Measurements from ENCODE around the gene RAB40C. TPM values are rescaled to one million over a fixed set of nuclear protein-coding genes. Genes with fewer than 3 reads are reported as not detected.
A peak's percentile ranks its signal among the peaks of the same experiment; 100 is the strongest.

Gene RAB40C
- total and polyA plus RNA-seq, 9 of the 15 experiments (the other 6 are each of a cell fraction or from before 2014, with no cell fraction given) = 0.17 to 23.4 (median 8.7) TPM

GRCh38 chr16:578870-579405 is 10.9 kb upstream of the RAB40C start (continued):
- TF ChIP-seq ZNF592 (IDR thresholded peaks at IDR 0.05) = peak; percentile 79
- no peak for TF ChIP-seq POLR3G (IDR thresholded peaks at IDR 0.05; ENCODE audit: extremely low read depth, insufficient read length, insufficient replicate concordance)
- no peak for TF ChIP-seq ZNF384 (IDR thresholded peaks at IDR 0.05; ENCODE audit: low read depth, low read length)
- TF ChIP-seq TCF15 (CRISPR knock-in tag; IDR thresholded peaks at IDR 0.05) = no peak
- no peak for TF ChIP-seq ZFP30 (CRISPR knock-in tag; IDR thresholded peaks at IDR 0.05; ENCODE audit: borderline replicate concordance)
- TF ChIP-seq, protein P1, sequence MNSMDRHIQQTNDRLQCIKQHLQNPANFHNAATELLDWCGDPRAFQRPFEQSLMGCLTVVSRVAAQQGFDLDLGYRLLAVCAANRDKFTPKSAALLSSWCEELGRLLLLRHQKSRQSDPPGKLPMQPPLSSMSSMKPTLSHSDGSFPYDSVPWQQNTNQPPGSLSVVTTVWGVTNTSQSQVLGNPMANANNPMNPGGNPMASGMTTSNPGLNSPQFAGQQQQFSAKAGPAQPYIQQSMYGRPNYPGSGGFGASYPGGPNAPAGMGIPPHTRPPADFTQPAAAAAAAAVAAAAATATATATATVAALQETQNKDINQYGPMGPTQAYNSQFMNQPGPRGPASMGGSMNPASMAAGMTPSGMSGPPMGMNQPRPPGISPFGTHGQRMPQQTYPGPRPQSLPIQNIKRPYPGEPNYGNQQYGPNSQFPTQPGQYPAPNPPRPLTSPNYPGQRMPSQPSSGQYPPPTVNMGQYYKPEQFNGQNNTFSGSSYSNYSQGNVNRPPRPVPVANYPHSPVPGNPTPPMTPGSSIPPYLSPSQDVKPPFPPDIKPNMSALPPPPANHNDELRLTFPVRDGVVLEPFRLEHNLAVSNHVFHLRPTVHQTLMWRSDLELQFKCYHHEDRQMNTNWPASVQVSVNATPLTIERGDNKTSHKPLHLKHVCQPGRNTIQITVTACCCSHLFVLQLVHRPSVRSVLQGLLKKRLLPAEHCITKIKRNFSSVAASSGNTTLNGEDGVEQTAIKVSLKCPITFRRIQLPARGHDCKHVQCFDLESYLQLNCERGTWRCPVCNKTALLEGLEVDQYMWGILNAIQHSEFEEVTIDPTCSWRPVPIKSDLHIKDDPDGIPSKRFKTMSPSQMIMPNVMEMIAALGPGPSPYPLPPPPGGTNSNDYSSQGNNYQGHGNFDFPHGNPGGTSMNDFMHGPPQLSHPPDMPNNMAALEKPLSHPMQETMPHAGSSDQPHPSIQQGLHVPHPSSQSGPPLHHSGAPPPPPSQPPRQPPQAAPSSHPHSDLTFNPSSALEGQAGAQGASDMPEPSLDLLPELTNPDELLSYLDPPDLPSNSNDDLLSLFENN (IDR thresholded peaks at IDR 0.05; ENCODE audit: low read depth in 2 of 2, low read length in 2 of 2) = no peak
- no peak for TF ChIP-seq SLC30A9 (CRISPR knock-in tag; IDR thresholded peaks at IDR 0.05)
- no peak for TF ChIP-seq ESRRB (CRISPR knock-in tag; IDR thresholded peaks at IDR 0.05; ENCODE audit: borderline replicate concordance)
- no peak for TF ChIP-seq MCM5 (IDR thresholded peaks at IDR 0.05; ENCODE audit: low read depth)
- TF ChIP-seq RBM14 (IDR thresholded peaks at IDR 0.05; ENCODE audit: borderline replicate concordance, insufficient read depth, low read depth, low read length) = no peak
- no peak for TF ChIP-seq KDM5B (IDR thresholded peaks at IDR 0.05; ENCODE audit: insufficient replicate concordance, low read depth, low read length)
- TF ChIP-seq ATF2 (CRISPR knock-in tag; IDR thresholded peaks at IDR 0.05) = no peak
- TF ChIP-seq KAT8 (IDR thresholded peaks at IDR 0.05; ENCODE audit: low read depth) = no peak
- TF ChIP-seq MCM3 (IDR thresholded peaks at IDR 0.05) = no peak
- TF ChIP-seq PTBP1 (IDR thresholded peaks at IDR 0.05; ENCODE audit: low read depth, low read length) = no peak
- TF ChIP-seq, protein P2, sequence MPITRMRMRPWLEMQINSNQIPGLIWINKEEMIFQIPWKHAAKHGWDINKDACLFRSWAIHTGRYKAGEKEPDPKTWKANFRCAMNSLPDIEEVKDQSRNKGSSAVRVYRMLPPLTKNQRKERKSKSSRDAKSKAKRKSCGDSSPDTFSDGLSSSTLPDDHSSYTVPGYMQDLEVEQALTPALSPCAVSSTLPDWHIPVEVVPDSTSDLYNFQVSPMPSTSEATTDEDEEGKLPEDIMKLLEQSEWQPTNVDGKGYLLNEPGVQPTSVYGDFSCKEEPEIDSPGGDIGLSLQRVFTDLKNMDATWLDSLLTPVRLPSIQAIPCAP (CRISPR knock-in tag; IDR thresholded peaks at IDR 0.05; ENCODE audit: borderline replicate concordance) = no peak
- no peak for TF ChIP-seq PURB (CRISPR knock-in tag; IDR thresholded peaks at IDR 0.05; ENCODE audit: low read depth)
- TF ChIP-seq ZNF444 (CRISPR knock-in tag; IDR thresholded peaks at IDR 0.05) = no peak
- peak; percentile 90 for TF ChIP-seq ZNF316 (IDR thresholded peaks at IDR 0.05)
